ENCODE results near the gene PACSIN2.

DNA sequence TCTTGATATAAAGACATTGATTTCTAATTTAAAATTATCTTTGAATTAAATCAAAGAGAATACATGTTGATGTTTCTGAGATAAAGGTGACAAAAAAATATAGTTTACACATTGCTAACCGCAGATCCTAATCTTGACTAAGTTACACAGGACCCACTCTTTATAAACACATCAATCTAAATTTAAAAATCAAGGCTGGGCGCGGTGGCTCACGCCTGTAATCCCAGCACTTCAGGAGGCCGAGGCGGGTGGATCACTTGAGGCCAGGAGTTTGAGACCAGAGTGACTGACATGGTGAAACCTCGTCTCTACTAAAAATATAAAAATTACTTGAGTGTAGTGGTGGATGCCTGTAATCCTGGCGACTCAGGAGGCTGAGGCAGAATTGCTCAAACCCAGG is 159.7 kb downstream of the PACSIN2 start:
- TF ChIP-seq POLR2AphosphoS5 (IDR thresholded peaks at IDR 0.05) (no peak), EP300 (IDR thresholded peaks at IDR 0.05) (no peak), POLR2A (IDR thresholded peaks at IDR 0.05) (no peak)
- TF ChIP-seq, protein P1, sequence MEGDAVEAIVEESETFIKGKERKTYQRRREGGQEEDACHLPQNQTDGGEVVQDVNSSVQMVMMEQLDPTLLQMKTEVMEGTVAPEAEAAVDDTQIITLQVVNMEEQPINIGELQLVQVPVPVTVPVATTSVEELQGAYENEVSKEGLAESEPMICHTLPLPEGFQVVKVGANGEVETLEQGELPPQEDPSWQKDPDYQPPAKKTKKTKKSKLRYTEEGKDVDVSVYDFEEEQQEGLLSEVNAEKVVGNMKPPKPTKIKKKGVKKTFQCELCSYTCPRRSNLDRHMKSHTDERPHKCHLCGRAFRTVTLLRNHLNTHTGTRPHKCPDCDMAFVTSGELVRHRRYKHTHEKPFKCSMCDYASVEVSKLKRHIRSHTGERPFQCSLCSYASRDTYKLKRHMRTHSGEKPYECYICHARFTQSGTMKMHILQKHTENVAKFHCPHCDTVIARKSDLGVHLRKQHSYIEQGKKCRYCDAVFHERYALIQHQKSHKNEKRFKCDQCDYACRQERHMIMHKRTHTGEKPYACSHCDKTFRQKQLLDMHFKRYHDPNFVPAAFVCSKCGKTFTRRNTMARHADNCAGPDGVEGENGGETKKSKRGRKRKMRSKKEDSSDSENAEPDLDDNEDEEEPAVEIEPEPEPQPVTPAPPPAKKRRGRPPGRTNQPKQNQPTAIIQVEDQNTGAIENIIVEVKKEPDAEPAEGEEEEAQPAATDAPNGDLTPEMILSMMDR (IDR thresholded peaks at IDR 0.05) = no peak

Measured in sigmoid colon (tissue), 4 donors.